Myocyte (in vitro differentiated cells): Measurements from ENCODE around the gene BTBD9. TPM values are rescaled to one million over a fixed set of nuclear protein-coding genes. Genes with fewer than 3 reads are reported as not detected.

Experiments used
- DNase-seq: peaks from one replicate; pipeline ENCODE4 v3.0.0-alpha.2; 2012; ENCODE audit warnings: low read depth
- total RNA-seq: library from RNA; depleted of rRNA; stranded (reverse); fragments of >200 nt; gene quantifications from 2 replicates; pipeline ENCODE4 v1.2.3, GENCODE V29; 2014

The BTBD9 gene
- total RNA-seq, 1 donor from 2014 or later = 9.9 TPM

DNA sequence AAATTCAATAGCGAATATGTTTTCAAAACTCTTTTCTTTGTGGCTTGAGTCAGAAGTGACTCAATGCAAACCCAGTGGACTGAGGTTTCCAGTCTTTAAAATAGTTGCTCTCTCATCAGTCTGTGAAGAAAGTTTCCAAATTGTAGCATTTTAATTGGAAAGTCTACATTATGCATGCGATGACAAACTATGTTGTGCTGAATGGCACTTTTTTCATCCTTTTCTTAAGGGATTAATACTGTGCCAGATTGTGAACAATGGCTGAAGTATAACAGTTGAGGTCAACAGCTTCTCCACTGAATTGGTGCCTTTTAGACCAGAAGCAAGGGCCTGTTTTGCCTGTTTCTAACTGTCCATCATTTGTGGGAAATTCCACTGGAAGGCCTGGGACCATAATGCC, 377.1 kb downstream of the BTBD9 start:
- peak; percentile 27 for DNase-seq

DNA sequence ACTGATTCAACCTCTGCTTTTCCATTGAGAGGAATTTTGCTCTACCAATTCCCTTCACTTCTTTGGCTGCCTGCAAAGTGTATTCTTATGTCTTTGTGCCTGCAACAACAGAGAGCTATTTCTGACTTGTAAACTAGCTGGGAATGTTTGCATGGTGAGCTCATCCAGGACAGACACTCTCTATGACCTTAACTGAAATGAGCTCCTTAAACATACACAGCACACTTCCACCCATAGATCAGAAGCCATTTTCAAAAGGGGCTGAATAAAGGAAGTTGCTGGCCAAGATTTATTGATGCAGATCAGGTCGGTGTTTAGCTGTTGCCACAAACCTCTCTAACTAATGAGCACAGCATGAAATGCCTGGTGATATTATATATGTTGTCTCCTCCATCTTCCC, 377.7 kb downstream of the BTBD9 start:
- DNase-seq = peak; percentile 79

GRCh38 chr6:38261626-38262025, 378.1 kb downstream of the BTBD9 start:
- DNase-seq = no peak

GRCh38 chr6:38259736-38260135, 380.0 kb downstream of the BTBD9 start:
- no peak for DNase-seq

DNA sequence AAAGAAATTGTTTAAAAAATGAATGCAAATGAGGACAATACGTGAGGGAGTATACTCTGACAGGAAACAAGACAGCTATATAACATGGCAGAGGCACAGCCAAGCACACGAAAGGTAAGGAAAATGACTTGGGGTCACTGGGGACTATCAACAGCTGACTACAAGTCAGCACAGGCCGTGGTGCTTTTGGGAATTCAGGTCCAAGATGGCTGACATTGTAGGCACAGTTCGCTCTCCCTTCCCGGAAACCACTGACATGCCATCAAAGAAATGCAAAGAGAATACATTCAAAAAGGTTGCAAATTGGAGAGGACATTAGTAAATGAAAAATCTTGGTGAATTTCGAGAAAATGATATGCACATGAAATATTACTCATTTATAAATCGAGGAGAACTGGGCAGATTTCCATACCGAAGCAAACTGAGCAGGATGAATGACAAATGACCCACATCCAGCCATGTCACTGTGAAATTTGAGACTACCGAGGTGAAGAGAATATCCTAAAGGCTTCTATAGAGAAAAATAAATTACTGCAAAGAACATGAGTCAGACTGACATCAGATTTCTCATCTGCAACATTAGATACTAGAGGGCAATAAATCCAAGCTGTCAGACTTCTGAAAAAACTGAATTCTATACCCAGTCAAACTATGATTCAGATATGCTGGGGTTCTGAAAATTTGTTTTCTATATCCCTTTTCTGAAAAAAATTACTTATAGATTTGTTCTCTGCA, 391.1 kb downstream of the BTBD9 start:
- DNase-seq = no peak

DNA sequence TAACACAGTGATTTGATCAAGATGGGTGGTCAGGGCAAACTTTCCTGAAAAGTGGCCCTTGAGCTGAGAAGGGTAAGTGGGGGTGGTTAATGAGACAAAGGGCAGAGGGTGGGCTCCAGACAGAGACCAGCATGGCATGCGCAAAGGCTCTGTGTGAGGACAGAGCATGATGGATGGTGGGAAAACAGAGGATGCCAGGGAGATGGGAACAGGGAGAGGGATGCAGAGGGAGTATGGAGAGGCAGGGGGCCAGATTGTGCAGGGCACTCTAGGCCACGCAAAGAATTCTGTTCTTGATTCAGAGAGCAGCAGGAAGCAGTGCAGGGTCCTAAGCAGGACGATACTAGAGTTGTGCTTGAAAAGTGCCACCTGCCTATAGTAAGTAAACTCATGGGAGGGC, 394.4 kb downstream of the BTBD9 start:
- DNase-seq = no peak

GRCh38 chr6:38244869-38245268, 394.9 kb downstream of the BTBD9 start:
- DNase-seq = no peak

DNA sequence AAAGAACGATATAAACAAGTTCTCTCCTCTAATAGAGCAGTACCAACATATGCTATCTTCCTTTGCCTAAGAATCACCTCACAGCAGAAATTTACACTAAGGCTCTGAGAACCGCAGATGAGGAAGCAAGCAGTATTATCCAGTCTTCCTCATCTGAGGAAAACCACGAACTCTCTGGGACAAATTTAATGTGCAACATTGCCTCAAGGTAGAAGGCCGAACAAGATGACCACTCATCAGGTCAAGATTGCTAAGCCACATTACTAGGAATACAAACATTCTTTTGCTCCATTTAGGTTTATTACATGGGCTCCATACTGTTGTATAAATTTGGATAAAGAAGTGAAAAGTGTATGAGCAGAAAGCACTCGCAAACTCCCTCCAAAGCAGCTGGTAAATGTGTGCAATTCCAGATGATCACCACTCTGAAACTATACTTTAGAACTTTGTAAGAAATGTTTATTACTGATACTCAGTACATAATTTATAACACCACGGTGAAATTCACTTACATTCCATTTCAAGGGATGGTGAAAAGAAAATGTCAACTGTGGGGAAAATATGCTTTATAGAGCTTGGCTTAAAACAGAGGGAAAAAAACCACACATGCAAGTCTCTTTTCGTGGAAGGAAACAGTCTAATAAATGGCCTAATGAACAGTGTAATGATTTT, 398.4 kb downstream of the BTBD9 start:
- DNase-seq = no peak

DNA sequence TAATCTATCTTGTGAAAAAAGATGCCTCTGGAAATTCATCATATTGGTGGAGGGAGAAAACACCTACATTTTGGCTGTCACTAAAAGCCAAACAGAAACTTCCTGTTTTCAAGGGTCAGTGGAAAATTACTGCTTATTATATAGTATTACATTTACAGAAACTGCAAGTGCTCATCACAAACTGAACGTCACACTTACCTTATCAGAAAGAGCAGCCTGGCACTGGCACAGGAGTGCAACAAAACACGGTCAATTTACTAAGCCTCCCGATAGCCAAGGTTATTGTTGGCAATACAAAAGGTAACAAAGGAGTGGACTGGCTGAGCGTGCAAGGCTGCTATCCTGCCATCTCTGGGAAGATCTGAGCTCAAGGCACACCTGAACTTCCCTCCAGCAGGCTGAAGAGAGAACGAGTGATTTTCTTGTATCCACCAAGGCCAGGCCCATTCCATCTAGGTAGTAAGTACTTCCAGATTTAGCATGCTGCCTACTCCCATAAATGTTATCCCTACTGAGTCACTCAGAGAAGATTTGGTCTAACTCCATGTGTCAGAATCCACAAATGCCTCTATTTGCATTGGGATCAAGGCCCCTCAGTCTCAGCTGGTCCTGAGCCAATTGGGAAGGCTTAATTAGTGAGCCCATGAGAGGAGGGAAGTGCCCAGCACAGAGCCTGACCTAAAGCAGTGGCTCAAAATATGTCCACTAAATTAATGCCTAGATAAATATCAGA, 399.8 kb downstream of the BTBD9 start:
- DNase-seq = peak; percentile 61

- no peak for DNase-seq
Measured at GRCh38 chr6:38236631-38237030, 403.1 kb downstream of the BTBD9 start.

DNA sequence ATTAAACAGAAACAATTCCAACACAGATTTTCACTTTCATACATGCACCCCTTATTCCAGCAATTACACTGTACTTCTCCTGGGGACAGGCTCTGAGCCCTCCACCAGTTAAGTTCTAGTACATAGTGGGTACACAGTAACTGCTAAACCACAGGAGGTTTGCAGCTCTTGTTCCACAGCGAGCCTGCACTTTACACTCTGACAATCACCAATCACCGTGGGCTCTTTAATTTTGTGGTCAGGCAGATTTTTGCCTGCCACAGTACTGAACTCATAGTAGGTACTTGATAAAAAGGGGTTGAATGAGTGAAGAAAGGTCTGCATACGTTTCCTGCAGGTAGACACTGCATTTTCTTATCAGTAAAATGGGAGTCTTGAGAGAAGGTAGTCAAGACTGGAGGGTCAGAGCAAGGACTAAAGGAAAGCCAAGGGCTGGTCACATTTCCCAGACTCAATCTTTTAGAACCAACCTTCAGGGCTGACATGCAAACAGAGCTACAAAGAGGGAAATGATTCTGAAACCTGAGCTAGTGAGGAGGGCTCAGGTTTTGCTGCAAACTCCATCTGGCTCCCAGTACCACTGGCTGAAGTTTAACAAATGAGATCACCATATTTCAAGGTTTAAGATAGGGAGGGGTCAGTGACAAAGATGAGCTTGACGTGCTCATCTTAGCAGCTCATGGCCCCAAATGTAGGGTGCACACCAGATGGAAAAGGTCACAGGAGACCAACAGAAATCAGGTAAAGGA, 404.6 kb downstream of the BTBD9 start:
- DNase-seq = no peak

DNA sequence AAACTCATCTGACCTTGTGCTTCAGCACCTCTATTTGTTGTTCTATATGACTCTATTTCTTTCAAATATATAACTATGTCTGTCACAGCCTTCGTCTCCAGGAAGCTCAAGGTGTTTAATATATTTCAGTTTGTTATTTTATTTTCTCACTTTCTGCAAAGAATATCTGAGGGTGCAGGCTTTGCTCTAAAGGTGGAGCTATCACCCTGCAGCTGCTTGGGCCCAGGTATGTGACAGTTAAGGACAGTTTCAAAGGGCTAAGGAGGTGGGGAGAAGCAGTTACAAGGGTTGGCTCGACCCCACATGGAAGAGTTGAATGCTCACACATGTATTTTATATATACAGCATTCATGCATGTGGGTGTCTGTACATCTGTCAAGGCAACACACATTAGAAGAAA, 405.6 kb downstream of the BTBD9 start:
- no peak for DNase-seq

DNA sequence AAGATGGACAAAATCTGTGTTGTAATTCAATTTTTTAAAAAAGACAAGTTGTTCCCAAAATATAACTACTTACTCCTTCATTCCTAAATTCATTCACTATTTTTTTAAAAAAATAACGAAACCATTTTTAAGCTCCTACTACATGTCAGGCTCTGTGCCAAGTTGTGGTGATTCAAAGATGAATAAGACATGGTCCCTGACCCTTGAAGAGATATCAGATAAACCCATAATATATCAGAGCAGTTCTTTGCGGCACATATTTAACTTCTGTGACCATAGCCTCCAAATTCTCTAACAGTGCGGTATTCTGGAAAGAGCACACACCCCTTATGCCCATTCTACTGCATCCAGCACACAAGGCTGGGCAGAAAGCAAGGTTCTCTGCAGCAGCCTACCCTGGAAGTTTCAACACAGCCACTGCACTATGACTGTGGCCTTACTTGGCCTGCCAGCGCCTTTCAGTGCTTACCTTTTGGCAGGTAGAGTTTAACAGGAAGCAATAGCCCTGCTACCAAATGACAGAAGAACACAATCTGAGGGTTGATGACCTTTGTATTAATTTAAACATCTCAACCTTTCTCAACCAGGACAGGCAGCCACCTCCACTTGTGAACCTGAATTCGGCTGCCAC, 406.5 kb downstream of the BTBD9 start:
- no peak for DNase-seq

GRCh38 chr6:38225766-38226165, 414.0 kb downstream of the BTBD9 start:
- DNase-seq = no peak

DNA sequence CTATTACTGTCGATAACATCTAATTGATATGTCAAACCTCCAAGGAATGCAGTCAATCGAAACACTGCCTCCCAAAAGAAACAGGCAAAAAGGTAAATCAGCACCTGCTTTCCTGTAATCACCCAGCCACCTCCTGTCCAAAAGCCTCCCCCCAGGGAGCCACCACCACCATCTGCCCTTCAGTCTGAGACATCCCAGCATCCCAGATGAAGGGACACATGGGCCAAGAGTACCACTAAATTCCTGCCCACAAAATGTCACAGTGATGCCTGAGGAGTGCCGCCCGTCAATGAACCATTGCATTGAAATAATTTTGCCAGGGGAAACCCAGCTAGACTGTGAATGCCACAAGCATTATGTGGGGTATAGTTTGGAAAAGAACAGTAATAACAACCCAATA, 418.5 kb downstream of the BTBD9 start:
- DNase-seq = no peak

GRCh38 chr6:38220069-38220723, 419.5 kb downstream of the BTBD9 start:
- DNase-seq = no peak

DNA sequence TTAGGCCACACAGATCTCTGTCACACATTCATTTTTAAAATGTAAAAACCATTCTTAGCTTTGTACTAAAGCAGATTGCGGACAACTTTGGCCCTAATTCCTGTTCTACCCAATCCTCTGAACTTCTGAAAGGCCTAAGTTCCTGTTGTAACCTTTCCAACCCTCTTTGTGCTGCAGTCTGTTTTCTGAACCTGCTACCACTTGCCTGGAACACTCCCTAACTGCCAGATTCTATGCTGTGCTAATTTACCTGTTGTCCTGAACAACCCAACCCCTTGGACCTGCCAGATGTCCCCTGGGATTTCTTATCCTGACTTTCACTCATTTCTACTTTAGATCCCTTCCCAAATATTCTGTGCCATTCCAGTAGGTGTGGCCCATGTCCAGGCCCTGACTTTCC, 421.5 kb downstream of the BTBD9 start:
- no peak for DNase-seq

GRCh38 chr6:38216451-38216850, 423.3 kb downstream of the BTBD9 start:
- DNase-seq = peak; percentile 31

- peak; percentile 81 for DNase-seq
Measured at GRCh38 chr6:38215651-38216311, 423.9 kb downstream of the BTBD9 start.

GRCh38 chr6:38215225-38215624, 424.5 kb downstream of the BTBD9 start:
- no peak for DNase-seq
